ENCODE measurements around the gene KRT3.

- TF ChIP-seq CTCF (IDR thresholded peaks at IDR 0.05) (no peak), POLR2A (IDR thresholded peaks at IDR 0.05) (no peak)
Measured at GRCh38 chr12:52744493-52745156, 51.3 kb downstream of the KRT3 start.
